ENCODE data around the gene AK8. TPM values are rescaled to one million over a fixed set of nuclear protein-coding genes. Genes with fewer than 3 reads are reported as not detected.

AK8 gene
- total RNA-seq, 1 donor from 2014 or later = 0.22 TPM

- no peaks in the 10 kb centered on the region for H3K4me1 Mint-ChIP-seq (ENCODE audit: low read depth)
- no peaks in the 10 kb centered on the region for H3K36me3 Mint-ChIP-seq (ENCODE audit: low read depth)
- DNase-seq (ENCODE audit: low spot score) = no peak
- H3K9me3 Mint-ChIP-seq (ENCODE audit: low read depth) = no peaks in the 10 kb centered on the region
- H3K27me3 Mint-ChIP-seq (ENCODE audit: low read depth) = peaks cover 38% of the 10 kb centered on the region
- H3K4me3 Mint-ChIP-seq (ENCODE audit: unreplicated experiment) = no peak overlapping the region
- TF ChIP-seq CTCF (IDR thresholded peaks at IDR 0.05) = no peak
- no peak overlapping the region for H3K27ac Mint-ChIP-seq (ENCODE audit: unreplicated experiment)
These were observed 83.2 kb downstream of the AK8 start for GRCh38 chr9:132794730-132795380.

DNA sequence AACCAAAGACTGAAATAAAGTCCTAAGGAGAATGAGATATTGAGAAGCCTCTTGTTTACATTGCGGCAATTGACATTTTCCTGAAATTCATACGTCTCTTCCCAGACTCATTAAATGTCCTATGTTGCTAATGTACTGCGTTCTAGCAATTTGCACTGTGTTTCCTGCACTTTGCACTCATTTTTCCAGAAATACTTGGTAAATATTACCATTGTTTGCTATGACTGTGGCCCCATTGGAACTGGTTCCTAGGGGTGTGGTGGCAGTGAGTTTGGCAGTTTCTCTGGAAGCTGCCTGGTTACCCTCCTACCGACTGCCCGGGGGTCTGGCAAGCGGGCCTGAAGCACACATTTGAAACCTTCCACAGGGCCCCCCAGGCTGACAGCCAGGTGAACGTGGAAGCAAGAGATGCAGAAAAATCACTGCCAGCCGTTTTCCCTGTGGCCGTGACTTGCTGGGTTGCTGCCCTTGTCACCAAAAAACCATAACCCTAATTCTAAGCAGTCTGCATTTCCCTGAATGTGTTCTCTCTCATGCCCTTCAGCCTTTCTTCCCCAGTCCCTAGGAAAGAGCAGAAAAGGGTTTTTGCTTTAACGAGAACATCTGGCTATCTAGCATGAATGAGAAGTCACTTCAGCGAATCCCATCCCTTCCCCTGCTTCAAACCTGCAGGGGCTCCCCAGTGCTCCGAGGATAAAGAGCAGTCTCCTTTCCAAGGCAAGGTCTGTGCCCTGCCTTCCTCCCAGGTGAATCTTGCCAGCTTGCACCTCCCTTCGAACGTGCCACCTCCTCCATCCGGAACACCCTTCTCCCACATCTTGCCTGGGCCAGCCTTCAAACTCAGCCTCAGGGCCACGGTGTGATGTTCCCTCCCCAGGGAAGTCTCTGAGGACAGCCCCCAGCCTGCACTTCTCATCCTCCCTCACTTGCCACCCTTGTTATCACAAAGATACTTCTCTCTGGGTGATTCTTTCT is 84.2 kb downstream of the AK8 start:
- Mint-ChIP-seq H3K9me3 (ENCODE audit: low read depth) (no peaks in the 10 kb centered on the region), H3K27ac (ENCODE audit: unreplicated experiment) (no peak overlapping the region), H3K4me1 (ENCODE audit: low read depth) (no peaks in the 10 kb centered on the region), H3K36me3 (ENCODE audit: low read depth) (no peaks in the 10 kb centered on the region), H3K4me3 (ENCODE audit: unreplicated experiment) (no peak overlapping the region), H3K27me3 (ENCODE audit: low read depth) (peaks cover 34% of the 10 kb centered on the region)
- DNase-seq (ENCODE audit: low spot score) = no peak
- TF ChIP-seq CTCF (IDR thresholded peaks at IDR 0.05) = no peak

DNA sequence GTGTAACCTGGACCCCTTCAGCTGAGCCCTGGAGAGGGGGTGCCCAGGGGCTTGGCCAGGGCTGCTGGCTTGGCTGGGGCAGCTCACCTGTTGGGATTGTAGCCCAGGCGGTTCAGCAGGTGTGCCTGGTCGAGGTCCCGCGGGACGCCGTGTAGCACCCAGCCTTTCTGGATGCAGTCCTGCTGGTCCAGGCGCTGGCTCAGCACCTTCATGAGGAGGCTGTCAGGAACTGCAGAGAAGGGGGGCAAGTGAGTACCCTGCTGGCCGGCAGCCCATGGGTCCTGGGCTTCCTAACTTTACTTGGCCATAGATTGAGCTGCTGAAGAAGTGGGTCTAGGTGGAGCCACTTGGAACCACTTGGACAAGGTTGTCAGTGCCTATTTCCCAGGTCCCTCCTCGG is 85.5 kb downstream of the AK8 start:
- Mint-ChIP-seq H3K4me3 (ENCODE audit: unreplicated experiment) (no peak overlapping the region), H3K36me3 (ENCODE audit: low read depth) (no peaks in the 10 kb centered on the region), H3K4me1 (ENCODE audit: low read depth) (no peaks in the 10 kb centered on the region), H3K27me3 (ENCODE audit: low read depth) (peaks cover 29% of the 10 kb centered on the region), H3K9me3 (ENCODE audit: low read depth) (peaks cover 12% of the 10 kb centered on the region), H3K27ac (ENCODE audit: unreplicated experiment) (no peak overlapping the region)
- no peak for DNase-seq (ENCODE audit: low spot score)
- TF ChIP-seq CTCF (IDR thresholded peaks at IDR 0.05) = no peak

DNA sequence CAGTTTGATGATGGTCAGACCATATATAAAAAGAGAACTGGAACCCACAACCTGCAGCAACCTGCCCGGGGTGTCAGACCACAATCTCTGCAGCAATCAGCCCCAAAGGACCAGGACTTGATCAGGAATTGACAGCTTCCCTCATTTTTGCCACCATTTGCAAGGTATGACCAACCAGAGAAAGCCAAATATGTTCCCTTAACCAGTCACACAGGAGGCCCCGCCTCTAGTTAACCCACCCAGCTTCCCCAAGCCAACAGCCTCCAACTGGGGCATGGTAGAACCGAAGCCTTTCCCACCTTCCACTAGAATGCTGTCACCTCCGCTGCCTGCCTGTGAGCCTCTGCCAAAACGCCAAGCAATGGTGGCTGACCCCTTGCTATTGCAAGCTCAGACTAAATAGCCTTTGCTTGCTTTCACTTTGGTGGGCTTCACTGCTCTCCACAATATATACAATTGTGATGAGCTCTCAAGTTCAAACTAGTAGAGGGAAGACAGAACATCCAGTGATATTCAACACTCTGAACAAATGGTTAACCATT is 86.3 kb downstream of the AK8 start:
- Mint-ChIP-seq H3K36me3 (ENCODE audit: low read depth) (no peaks in the 10 kb centered on the region), H3K27me3 (ENCODE audit: low read depth) (peaks cover 24% of the 10 kb centered on the region), H3K9me3 (ENCODE audit: low read depth) (peaks cover 12% of the 10 kb centered on the region)

More for the DNA sequence above, 86.3 kb downstream of the AK8 start:
- no peak for DNase-seq (ENCODE audit: low spot score)
- no peak for TF ChIP-seq CTCF (IDR thresholded peaks at IDR 0.05)
- H3K27ac Mint-ChIP-seq (ENCODE audit: unreplicated experiment) = no peak overlapping the region
- H3K4me3 Mint-ChIP-seq (ENCODE audit: unreplicated experiment) = no peak overlapping the region
- H3K4me1 Mint-ChIP-seq (ENCODE audit: low read depth) = no peaks in the 10 kb centered on the region

Measured in chondrocyte (in vitro differentiated cells).